Naive thymus-derived CD8-positive, alpha-beta T cell (primary cell): ENCODE results near the gene ANKRD18A. TPM values are rescaled to one million over a fixed set of nuclear protein-coding genes. Genes with fewer than 3 reads are reported as not detected.
"Not testable (repeated sequence)": the region's sequence is repeated elsewhere in the genome, so short reads cannot be mapped to it uniquely, and the experiment has no call there.

Experiments used
- ATAC-seq, 2 donors: fragments of 150-1000 bp; cut with Tn5 transposase in 1 of 2; sonication (Bioruptor Pico), chemical (Tn5 transposase) in 1 of 2; 1 replicate in 1 of 2; 2 replicates in 1 of 2; pipeline ENCODE4 v1.10.0; 2021; ENCODE audit warnings: mild to moderate bottlenecking in 2 of 2, moderate library complexity in 2 of 2
- POLR2A ChIA-PET: fragments of 350-600 bp; sonication (Branson Sonifier 250); formaldehyde crosslinking; loops from one replicate; lab custom pipeline; 2021; ENCODE audit warnings: antibody characterized with exemption; lab: Charles Lee
- DNase-seq, 10 donors: peaks; one replicate each; pipeline versions ENCODE4 v3.0.0 to v3.0.0-alpha.2; 2020 to 2022
- H3K27ac Mint-ChIP-seq, 10 donors: one replicate each; pipeline ENCODE4 v1.8.0; 2020 to 2022; ENCODE audit warnings: mild to moderate bottlenecking in 10 of 10, mixed read lengths in 10 of 10, moderate library complexity in 4 of 10, inconsistent platforms in 1 of 10
- H3K27me3 Mint-ChIP-seq, 5 donors: one replicate each; pipeline ENCODE4 v1.8.0; 2021 to 2022; ENCODE audit warnings: mixed read lengths in 5 of 5
- H3K36me3 Mint-ChIP-seq, 3 donors: one replicate each; pipeline ENCODE4 v1.8.0; 2020 to 2022; ENCODE audit warnings: mixed read lengths in 3 of 3, mild to moderate bottlenecking in 2 of 3, inconsistent platforms in 1 of 3
- H3K4me1 Mint-ChIP-seq, 4 donors: one replicate each; pipeline ENCODE4 v1.8.0; 2021 to 2022; ENCODE audit warnings: mixed read lengths in 4 of 4
- H3K4me3 Mint-ChIP-seq, 10 donors: one replicate each; pipeline ENCODE4 v1.8.0; 2020 to 2022; ENCODE audit warnings: mild to moderate bottlenecking in 10 of 10, mixed read lengths in 10 of 10, moderate library complexity in 6 of 10, inconsistent platforms in 1 of 10
- H3K9me3 Mint-ChIP-seq, 9 donors: one replicate each; pipeline ENCODE4 v1.8.0; 2020 to 2022; ENCODE audit warnings: mixed read lengths in 9 of 9, mild to moderate bottlenecking in 3 of 9, inconsistent platforms in 1 of 9, moderate library complexity in 1 of 9
- polyA plus RNA-seq, 3 donors: library from polyadenylated mRNA; unstranded; fragments of 300-500 nt; fragmentation: Illumina TruSeq; gene quantifications; one replicate each; pipeline ENCODE4 v1.2.3, GENCODE V29; 2021
- total RNA-seq, 8 experiments: library from RNA in 2 of 8; stranded (reverse) in 2 of 8; gene quantifications; one replicate each; pipeline ENCODE4 v1.2.3 and lab custom pipeline; 2021 to 2026

ANKRD18A gene
- total and polyA plus RNA-seq, 5 experiments from 2014 or later: 0.71 to 2.8 (median 1.4) TPM; not detected in 1

GRCh38 chr9:38621434-38622287 is 1.3 kb upstream of the ANKRD18A start:
- H3K4me3 Mint-ChIP-seq: peak overlapping the region; percentile 49 to 94 (median 84)
- peaks cover 0 to 30% (median 15%) of the 10 kb centered on the region in 9 donors for H3K9me3 Mint-ChIP-seq
- H3K27ac Mint-ChIP-seq: peak overlapping the region in 2 of 10 donors; percentile 59 to 61
- ATAC-seq (peak; percentile 43 to 48), DNase-seq (peak; percentile 5 to 64 (median 21))
- peaks cover 8 to 52% (median 40%) of the 10 kb centered on the region in 5 donors for H3K27me3 Mint-ChIP-seq
- H3K36me3 Mint-ChIP-seq: peaks cover 0 to 28% (median 2%) of the 10 kb centered on the region in 3 donors
- H3K4me1 Mint-ChIP-seq: peaks cover 8 to 18% (median 14%) of the 10 kb centered on the region in 4 donors
- POLR2A ChIA-PET: no interaction called here

GRCh38 chr9:38619556-38620447 is 594 bp downstream of the ANKRD18A start:
- no peak for ATAC-seq
- Mint-ChIP-seq H3K9me3 (peaks cover 0 to 18% (median 6%) of the 10 kb centered on the region in 9 donors), H3K27ac (peak overlapping the region in 2 of 10 donors; percentile 13 to 49), H3K4me3 (peak overlapping the region; percentile 77 to 94 (median 86)), H3K36me3 (peaks cover 2 to 18% (median 2%) of the 10 kb centered on the region in 3 donors), H3K27me3 (peaks cover 8 to 41% (median 26%) of the 10 kb centered on the region in 5 donors), H3K4me1 (peaks cover 8 to 18% (median 14%) of the 10 kb centered on the region in 4 donors)
- DNase-seq: peak in 4 of 10 donors; percentile 4 to 31 (median 6)
- POLR2A ChIA-PET: no interaction called here

GRCh38 chr9:38598029-38598745 is 22.2 kb downstream of the ANKRD18A start:
- H3K4me1 Mint-ChIP-seq, H3K4me3 Mint-ChIP-seq, ATAC-seq, H3K9me3 Mint-ChIP-seq, H3K27ac Mint-ChIP-seq, DNase-seq, POLR2A ChIA-PET: not testable (repeated sequence)
- peaks cover 0 to 16% (median 0%) of the 10 kb centered on the region in 3 donors for H3K36me3 Mint-ChIP-seq
- peaks cover 0 to 14% (median 8%) of the 10 kb centered on the region in 5 donors for H3K27me3 Mint-ChIP-seq

- H3K4me3 Mint-ChIP-seq, DNase-seq, H3K9me3 Mint-ChIP-seq, H3K27ac Mint-ChIP-seq, POLR2A ChIA-PET, ATAC-seq, H3K4me1 Mint-ChIP-seq: not testable (repeated sequence)
- Mint-ChIP-seq H3K27me3 (peaks cover 0 to 14% (median 8%) of the 10 kb centered on the region in 5 donors), H3K36me3 (peaks cover 0 to 10% (median 0%) of the 10 kb centered on the region in 3 donors)
These were observed 25.3 kb downstream of the ANKRD18A start for GRCh38 chr9:38595117-38595516.

GRCh38 chr9:38591346-38592063 is 28.9 kb downstream of the ANKRD18A start:
- POLR2A ChIA-PET, H3K27ac Mint-ChIP-seq, ATAC-seq, DNase-seq, H3K4me3 Mint-ChIP-seq, H3K4me1 Mint-ChIP-seq: not testable (repeated sequence)
- Mint-ChIP-seq H3K9me3 (peaks cover 0 to 12% (median 0%) of the 10 kb centered on the region in 9 donors), H3K27me3 (peaks cover 0 to 14% (median 7%) of the 10 kb centered on the region in 5 donors), H3K36me3 (peaks cover 0 to 10% (median 3%) of the 10 kb centered on the region in 3 donors)

- H3K9me3 Mint-ChIP-seq, H3K27me3 Mint-ChIP-seq, H3K36me3 Mint-ChIP-seq, ATAC-seq, H3K27ac Mint-ChIP-seq, POLR2A ChIA-PET, H3K4me1 Mint-ChIP-seq, H3K4me3 Mint-ChIP-seq, DNase-seq: not testable (repeated sequence)
These were observed 36.6 kb downstream of the ANKRD18A start for GRCh38 chr9:38583765-38584164.

GRCh38 chr9:38580112-38580511 is 40.3 kb downstream of the ANKRD18A start:
- H3K27ac Mint-ChIP-seq, H3K9me3 Mint-ChIP-seq, H3K4me3 Mint-ChIP-seq, H3K27me3 Mint-ChIP-seq, POLR2A ChIA-PET, DNase-seq, H3K4me1 Mint-ChIP-seq, ATAC-seq: not testable (repeated sequence)
- peaks cover 0 to 10% (median 0%) of the 10 kb centered on the region in 3 donors for H3K36me3 Mint-ChIP-seq

GRCh38 chr9:38576181-38576580 is 44.2 kb downstream of the ANKRD18A start:
- DNase-seq: peak in 1 of 10 donors; percentile 4
- H3K27me3 Mint-ChIP-seq, H3K4me3 Mint-ChIP-seq, H3K4me1 Mint-ChIP-seq, H3K9me3 Mint-ChIP-seq, ATAC-seq, POLR2A ChIA-PET: not testable (repeated sequence)
- H3K36me3 Mint-ChIP-seq: peaks cover 0 to 18% (median 0%) of the 10 kb centered on the region in 3 donors
- peak overlapping the region in 1 of 10 donors; percentile 28 for H3K27ac Mint-ChIP-seq

- H3K4me3 Mint-ChIP-seq: not testable (repeated sequence)
These were observed 54.3 kb downstream of the ANKRD18A start for GRCh38 chr9:38566048-38566447.

GRCh38 chr9:38565178-38565577 is 55.2 kb downstream of the ANKRD18A start:
- not testable (repeated sequence) for ATAC-seq

More at GRCh38 chr9:38566048-38566447, 54.3 kb downstream of the ANKRD18A start:
- POLR2A ChIA-PET, H3K9me3 Mint-ChIP-seq, DNase-seq, ATAC-seq, H3K36me3 Mint-ChIP-seq, H3K27ac Mint-ChIP-seq, H3K27me3 Mint-ChIP-seq: not testable (repeated sequence)
- peaks cover 6 to 12% (median 7%) of the 10 kb centered on the region in 4 donors for H3K4me1 Mint-ChIP-seq

GRCh38 chr9:38563911-38564310 is 56.5 kb downstream of the ANKRD18A start:
- ATAC-seq, DNase-seq, H3K36me3 Mint-ChIP-seq, H3K27ac Mint-ChIP-seq, H3K9me3 Mint-ChIP-seq, H3K27me3 Mint-ChIP-seq, H3K4me3 Mint-ChIP-seq, POLR2A ChIA-PET: not testable (repeated sequence)
- peaks cover 6 to 12% (median 9%) of the 10 kb centered on the region in 4 donors for H3K4me1 Mint-ChIP-seq

More at GRCh38 chr9:38565178-38565577, 55.2 kb downstream of the ANKRD18A start:
- H3K27me3 Mint-ChIP-seq, H3K36me3 Mint-ChIP-seq, H3K4me3 Mint-ChIP-seq, DNase-seq, H3K9me3 Mint-ChIP-seq, H3K27ac Mint-ChIP-seq, POLR2A ChIA-PET: not testable (repeated sequence)
- peaks cover 6 to 12% (median 7%) of the 10 kb centered on the region in 4 donors for H3K4me1 Mint-ChIP-seq
